Liver (tissue), 3 donors: ENCODE measurements around the gene CCND3.

Experiments
- CTCF ChIP-seq: fragments of 150-350 bp; IDR thresholded peaks from 2 replicates; pipeline ENCODE4 v1.5.1; 2017; ENCODE audit warnings: improper control_type of control experiment, low read depth, low read length; ENCODE audit not compliant: missing input control
- EGR1 ChIP-seq, 2 donors: IDR thresholded peaks; 2 replicates each; pipeline ENCODE4 v1.6.1; 2016 to 2018; ENCODE audit warnings: antibody characterized with exemption in 2 of 2, low read depth in 2 of 2
- FOXA1 ChIP-seq: IDR thresholded peaks from 2 replicates; pipeline ENCODE4 v1.6.1; 2016; ENCODE audit warnings: antibody characterized with exemption
- REST ChIP-seq: IDR thresholded peaks from 2 replicates; pipeline ENCODE4 v1.6.1; 2016; ENCODE audit warnings: antibody characterized with exemption, mild to moderate bottlenecking
- YY1 ChIP-seq: IDR thresholded peaks from 2 replicates; pipeline ENCODE4 v1.6.1; 2016; ENCODE audit warnings: antibody characterized with exemption, mild to moderate bottlenecking
- donor health status: healthy.
- donor health status: healthy.

GRCh38 chr6:41914869-41915530 is 26.6 kb downstream of the CCND3 start:
- no peak for TF ChIP-seq CTCF
- no peak for TF ChIP-seq EGR1 (IDR thresholded peaks at IDR 0.05; ENCODE audit: low read depth in 2 of 2)
- no peak for TF ChIP-seq YY1
- no peak for TF ChIP-seq FOXA1
- no peak for TF ChIP-seq REST
